H1 (cell line): ENCODE measurements around the gene NAMPT. TPM values are rescaled to one million over a fixed set of nuclear protein-coding genes. Genes with fewer than 3 reads are reported as not detected.

Experiments used
- BCL11A ChIP-seq, 2 experiments: IDR thresholded peaks; one replicate each; pipeline ENCODE4 v1.6.1; 2011; ENCODE audit warnings: low read depth in 2 of 2, low read length in 2 of 2, mild to moderate bottlenecking in 2 of 2
- polyA plus RNA-seq, 7 experiments: library from polyadenylated mRNA; depleted of rRNA in 3 of 7; stranded (reverse) in 5 of 7; unstranded in 2 of 7; fragments of >200 nt in 5 of 7; fragments of 200-250 nt in 2 of 7; gene quantifications; 1 replicate in 5 of 7; 2 replicates in 1 of 7; 4 replicates in 1 of 7; pipeline versions ENCODE4 v1.2.1 to v1.2.3, GENCODE V29; 2011 to 2013; ENCODE audit warnings: missing spikeins in 2 of 7, mixed read lengths in 2 of 7
- total RNA-seq: library from RNA; stranded (reverse); fragmentation: NEBNext Ultra II Directional; extraction: Animal tissue kit (Norgen Biotek cat#: 25700); gene quantifications from 2 replicates; pipeline ENCODE4 v1.2.1, GENCODE V29; 2021
- TF ChIP-seq, protein P1 (sequence below): fragments of 300-600 bp; sonication (generic); IDR thresholded peaks from 2 replicates; pipeline ENCODE4 v1.7.1; 2012; ENCODE audit warnings: low read length, moderate library complexity, mild to moderate bottlenecking, inconsistent platforms; ENCODE audit not compliant: insufficient replicate concordance

NAMPT gene
- total and polyA plus RNA-seq, 2 of the 8 experiments (the other 6 are each of a cell fraction or from before 2014, with no cell fraction given) = 15.4 to 95.9 TPM

DNA sequence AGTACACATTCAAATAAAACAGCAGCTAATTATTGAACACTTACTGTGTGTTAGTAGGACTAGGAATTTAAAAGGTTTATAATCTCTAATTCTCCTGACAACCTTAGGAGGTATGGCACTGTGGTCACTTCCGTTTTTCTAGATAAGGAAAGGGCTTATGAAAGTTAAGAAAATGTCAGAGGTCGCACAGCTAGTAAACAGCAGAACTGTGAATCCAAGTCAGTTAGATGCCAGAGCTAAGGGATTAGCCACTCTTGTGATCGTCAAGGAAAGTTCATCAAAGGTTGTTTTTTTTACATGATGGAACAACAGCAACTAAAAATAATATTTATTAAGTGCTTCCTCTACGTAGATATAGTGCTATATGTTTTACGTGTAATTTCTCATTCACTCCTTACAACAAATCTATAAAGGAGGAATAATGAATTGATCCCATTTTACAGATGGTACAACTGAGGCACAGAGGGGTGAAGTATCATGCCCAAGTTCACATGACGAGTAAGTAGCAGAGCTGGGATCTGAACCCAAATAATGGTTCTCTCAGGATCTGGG, 84.9 kb downstream of the NAMPT start (continued):
- TF ChIP-seq, protein P1, sequence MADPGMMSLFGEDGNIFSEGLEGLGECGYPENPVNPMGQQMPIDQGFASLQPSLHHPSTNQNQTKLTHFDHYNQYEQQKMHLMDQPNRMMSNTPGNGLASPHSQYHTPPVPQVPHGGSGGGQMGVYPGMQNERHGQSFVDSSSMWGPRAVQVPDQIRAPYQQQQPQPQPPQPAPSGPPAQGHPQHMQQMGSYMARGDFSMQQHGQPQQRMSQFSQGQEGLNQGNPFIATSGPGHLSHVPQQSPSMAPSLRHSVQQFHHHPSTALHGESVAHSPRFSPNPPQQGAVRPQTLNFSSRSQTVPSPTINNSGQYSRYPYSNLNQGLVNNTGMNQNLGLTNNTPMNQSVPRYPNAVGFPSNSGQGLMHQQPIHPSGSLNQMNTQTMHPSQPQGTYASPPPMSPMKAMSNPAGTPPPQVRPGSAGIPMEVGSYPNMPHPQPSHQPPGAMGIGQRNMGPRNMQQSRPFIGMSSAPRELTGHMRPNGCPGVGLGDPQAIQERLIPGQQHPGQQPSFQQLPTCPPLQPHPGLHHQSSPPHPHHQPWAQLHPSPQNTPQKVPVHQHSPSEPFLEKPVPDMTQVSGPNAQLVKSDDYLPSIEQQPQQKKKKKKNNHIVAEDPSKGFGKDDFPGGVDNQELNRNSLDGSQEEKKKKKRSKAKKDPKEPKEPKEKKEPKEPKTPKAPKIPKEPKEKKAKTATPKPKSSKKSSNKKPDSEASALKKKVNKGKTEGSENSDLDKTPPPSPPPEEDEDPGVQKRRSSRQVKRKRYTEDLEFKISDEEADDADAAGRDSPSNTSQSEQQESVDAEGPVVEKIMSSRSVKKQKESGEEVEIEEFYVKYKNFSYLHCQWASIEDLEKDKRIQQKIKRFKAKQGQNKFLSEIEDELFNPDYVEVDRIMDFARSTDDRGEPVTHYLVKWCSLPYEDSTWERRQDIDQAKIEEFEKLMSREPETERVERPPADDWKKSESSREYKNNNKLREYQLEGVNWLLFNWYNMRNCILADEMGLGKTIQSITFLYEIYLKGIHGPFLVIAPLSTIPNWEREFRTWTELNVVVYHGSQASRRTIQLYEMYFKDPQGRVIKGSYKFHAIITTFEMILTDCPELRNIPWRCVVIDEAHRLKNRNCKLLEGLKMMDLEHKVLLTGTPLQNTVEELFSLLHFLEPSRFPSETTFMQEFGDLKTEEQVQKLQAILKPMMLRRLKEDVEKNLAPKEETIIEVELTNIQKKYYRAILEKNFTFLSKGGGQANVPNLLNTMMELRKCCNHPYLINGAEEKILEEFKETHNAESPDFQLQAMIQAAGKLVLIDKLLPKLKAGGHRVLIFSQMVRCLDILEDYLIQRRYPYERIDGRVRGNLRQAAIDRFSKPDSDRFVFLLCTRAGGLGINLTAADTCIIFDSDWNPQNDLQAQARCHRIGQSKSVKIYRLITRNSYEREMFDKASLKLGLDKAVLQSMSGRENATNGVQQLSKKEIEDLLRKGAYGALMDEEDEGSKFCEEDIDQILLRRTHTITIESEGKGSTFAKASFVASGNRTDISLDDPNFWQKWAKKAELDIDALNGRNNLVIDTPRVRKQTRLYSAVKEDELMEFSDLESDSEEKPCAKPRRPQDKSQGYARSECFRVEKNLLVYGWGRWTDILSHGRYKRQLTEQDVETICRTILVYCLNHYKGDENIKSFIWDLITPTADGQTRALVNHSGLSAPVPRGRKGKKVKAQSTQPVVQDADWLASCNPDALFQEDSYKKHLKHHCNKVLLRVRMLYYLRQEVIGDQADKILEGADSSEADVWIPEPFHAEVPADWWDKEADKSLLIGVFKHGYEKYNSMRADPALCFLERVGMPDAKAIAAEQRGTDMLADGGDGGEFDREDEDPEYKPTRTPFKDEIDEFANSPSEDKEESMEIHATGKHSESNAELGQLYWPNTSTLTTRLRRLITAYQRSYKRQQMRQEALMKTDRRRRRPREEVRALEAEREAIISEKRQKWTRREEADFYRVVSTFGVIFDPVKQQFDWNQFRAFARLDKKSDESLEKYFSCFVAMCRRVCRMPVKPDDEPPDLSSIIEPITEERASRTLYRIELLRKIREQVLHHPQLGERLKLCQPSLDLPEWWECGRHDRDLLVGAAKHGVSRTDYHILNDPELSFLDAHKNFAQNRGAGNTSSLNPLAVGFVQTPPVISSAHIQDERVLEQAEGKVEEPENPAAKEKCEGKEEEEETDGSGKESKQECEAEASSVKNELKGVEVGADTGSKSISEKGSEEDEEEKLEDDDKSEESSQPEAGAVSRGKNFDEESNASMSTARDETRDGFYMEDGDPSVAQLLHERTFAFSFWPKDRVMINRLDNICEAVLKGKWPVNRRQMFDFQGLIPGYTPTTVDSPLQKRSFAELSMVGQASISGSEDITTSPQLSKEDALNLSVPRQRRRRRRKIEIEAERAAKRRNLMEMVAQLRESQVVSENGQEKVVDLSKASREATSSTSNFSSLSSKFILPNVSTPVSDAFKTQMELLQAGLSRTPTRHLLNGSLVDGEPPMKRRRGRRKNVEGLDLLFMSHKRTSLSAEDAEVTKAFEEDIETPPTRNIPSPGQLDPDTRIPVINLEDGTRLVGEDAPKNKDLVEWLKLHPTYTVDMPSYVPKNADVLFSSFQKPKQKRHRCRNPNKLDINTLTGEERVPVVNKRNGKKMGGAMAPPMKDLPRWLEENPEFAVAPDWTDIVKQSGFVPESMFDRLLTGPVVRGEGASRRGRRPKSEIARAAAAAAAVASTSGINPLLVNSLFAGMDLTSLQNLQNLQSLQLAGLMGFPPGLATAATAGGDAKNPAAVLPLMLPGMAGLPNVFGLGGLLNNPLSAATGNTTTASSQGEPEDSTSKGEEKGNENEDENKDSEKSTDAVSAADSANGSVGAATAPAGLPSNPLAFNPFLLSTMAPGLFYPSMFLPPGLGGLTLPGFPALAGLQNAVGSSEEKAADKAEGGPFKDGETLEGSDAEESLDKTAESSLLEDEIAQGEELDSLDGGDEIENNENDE = no peak
- no peak for TF ChIP-seq BCL11A (IDR thresholded peaks at IDR 0.05; ENCODE audit: low read depth in 2 of 2, low read length in 2 of 2)
